HepG2 (cell line): ENCODE results near the gene CPB2. TPM values are rescaled to one million over a fixed set of nuclear protein-coding genes. Genes with fewer than 3 reads are reported as not detected.

Source experiments
- ATAC-seq: fragments of 200-7000 bp; cut with Tn5 transposase; 3 replicates; pipeline ENCODE4 v1.9.1; 2020; ENCODE audit warnings: mild to moderate bottlenecking, moderate library complexity
- BruUV-seq: library from RNA; stranded (reverse); fragments of 400-500 nt; replicated peaks from 2 replicates; lab custom pipeline; 2021; lab: Mats Ljungman, UMichigan
- CTCF ChIA-PET: fragments of 300-600 bp; formaldehyde crosslinking; extraction: SDS; loops from one replicate; lab custom pipeline; 2021; ENCODE audit warnings: low total read pairs, inconsistent platforms, low intra/inter-chr PET ratio; lab: Yijun Ruan, JAX
- POLR2A ChIA-PET: fragments of 350-600 bp; sonication (Branson Sonifier 250); formaldehyde crosslinking; loops from one replicate; lab custom pipeline; 2020; ENCODE audit warnings: antibody characterized with exemption, inconsistent platforms; lab: Yijun Ruan, JAX
- DNase-seq: peaks from one replicate; pipeline ENCODE4 v3.0.0-alpha.2; 2015; ENCODE audit warnings: low spot score
- FAIRE-seq: peaks from 3 replicates; lab custom pipeline; 2011; peaks lifted over from hg19 to GRCh38; lab: Jason Lieb, UNC
- H2AFZ ChIP-seq: one replicate; pipeline ENCODE4 v1.6.1; 2011; ENCODE audit warnings: low read length, inconsistent platforms
- H3K27ac ChIP-seq: fragments of 300-600 bp; 3 replicates; pipeline ENCODE4 v1.8.0; 2011; ENCODE audit warnings: mixed run types, mild to moderate bottlenecking, mixed read lengths, low read length, inconsistent platforms; ENCODE audit not compliant: insufficient read depth; ENCODE audit errors: extremely low read length
- H3K27me3 ChIP-seq, 2 experiments: fragments of 200-600 bp in 1 of 2; 2 replicates in 1 of 2; 3 replicates in 1 of 2; pipeline versions ENCODE4 v1.6.0 to v1.8.0; 2011; ENCODE audit warnings: low read length in 2 of 2, mild to moderate bottlenecking in 2 of 2, moderate library complexity in 2 of 2, inconsistent platforms in 1 of 2; ENCODE audit not compliant: insufficient read depth in 2 of 2, control insufficient read depth in 1 of 2
- H3K36me3 ChIP-seq, 2 experiments: fragments of 200-600 bp in 1 of 2; replicated peaks in 1 of 2; 2 replicates in 1 of 2; 3 replicates in 1 of 2; pipeline versions ENCODE4 v1.5.1 to v1.8.0; 2011; ENCODE audit warnings: low read length in 2 of 2, inconsistent platforms in 1 of 2; ENCODE audit not compliant: insufficient read depth in 2 of 2, control insufficient read depth in 1 of 2
- H3K4me1 ChIP-seq: 2 replicates; pipeline ENCODE4 v1.5.1; 2012; ENCODE audit warnings: low read length, inconsistent platforms; ENCODE audit not compliant: insufficient read depth
- H3K4me2 ChIP-seq: 2 replicates; pipeline ENCODE4 v1.6.0; 2011; ENCODE audit warnings: low read depth, low read length, inconsistent platforms
- H3K4me3 ChIP-seq, 3 experiments: fragments of 200-600 bp in 1 of 3; sonication (generic), shearing (Covaris generic) in 1 of 3; replicated peaks in 1 of 3; 2 replicates each; pipeline ENCODE4 v1.5.1; 2011 to 2016; ENCODE audit warnings: low read length in 3 of 3, inconsistent platforms in 2 of 3, low read depth in 2 of 3, mild to moderate bottlenecking in 2 of 3, control low read depth in 1 of 3, mixed read lengths in 1 of 3; ENCODE audit not compliant: insufficient read depth in 1 of 3
- H3K79me2 ChIP-seq: one replicate; pipeline ENCODE4 v1.6.1; 2011; ENCODE audit warnings: low read length, inconsistent platforms; ENCODE audit not compliant: insufficient read depth
- H3K9ac ChIP-seq: 2 replicates; pipeline ENCODE4 v1.6.0; 2011; ENCODE audit warnings: mild to moderate bottlenecking, low read depth, low read length, inconsistent platforms; ENCODE audit not compliant: insufficient read depth
- H3K9me3 ChIP-seq: 2 replicates; pipeline ENCODE4 v1.5.1; 2012; ENCODE audit warnings: mild to moderate bottlenecking, low read length
- H4K20me1 ChIP-seq: 2 replicates; pipeline ENCODE4 v1.6.0; 2011; ENCODE audit warnings: inconsistent platforms, mild to moderate bottlenecking, low read length, moderate library complexity; ENCODE audit not compliant: insufficient read depth
- CENPT ChIP-seq: sonication (generic); formaldehyde crosslinking; IDR thresholded peaks from 2 replicates; pipeline ENCODE4 v1.8.0; 2022; ENCODE audit warnings: low read depth, mild to moderate bottlenecking, moderate library complexity, missing genetic modification reagents
- EED ChIP-seq: sonication (generic); formaldehyde crosslinking; IDR thresholded peaks from 2 replicates; pipeline ENCODE4 v1.5.0; 2020; ENCODE audit warnings: mild to moderate bottlenecking, missing genetic modification reagents
- GLI4 ChIP-seq: sonication (generic); formaldehyde crosslinking; IDR thresholded peaks from 2 replicates; pipeline ENCODE4 v1.5.1; 2020; ENCODE audit warnings: missing genetic modification reagents, mild to moderate bottlenecking, moderate library complexity, borderline replicate concordance
- LCORL ChIP-seq, 2 experiments: fragments of 450-650 bp in 1 of 2; sonication (generic) in 1 of 2; formaldehyde crosslinking in 1 of 2; IDR thresholded peaks; 2 replicates each; pipeline versions ENCODE4 v1.5.0 to v1.6.1; 2017 to 2020; ENCODE audit warnings: antibody characterized with exemption in 1 of 2, missing genetic modification reagents in 1 of 2
- PHF21A ChIP-seq: sonication (generic); formaldehyde crosslinking; IDR thresholded peaks from 2 replicates; pipeline ENCODE4 v1.5.0; 2020; ENCODE audit warnings: mild to moderate bottlenecking, missing genetic modification reagents
- POLR2AphosphoS2 ChIP-seq: IDR thresholded peaks from 2 replicates; pipeline ENCODE4 v1.6.1; 2011; ENCODE audit warnings: low read depth, low read length, improper control_type of control experiment
- SP140L ChIP-seq: sonication (generic); formaldehyde crosslinking; IDR thresholded peaks from 2 replicates; pipeline ENCODE4 v1.4.0; 2020; ENCODE audit warnings: missing genetic modification reagents, borderline replicate concordance
- TARDBP ChIP-seq: sonication (generic); formaldehyde crosslinking; IDR thresholded peaks from 2 replicates; pipeline ENCODE4 v1.8.0; 2022; ENCODE audit warnings: mild to moderate bottlenecking, missing genetic modification reagents
- TOE1 ChIP-seq: sonication (generic); formaldehyde crosslinking; IDR thresholded peaks from 2 replicates; pipeline ENCODE4 v1.4.0; 2020; ENCODE audit warnings: mild to moderate bottlenecking, missing genetic modification reagents
- USF2 ChIP-seq, 2 experiments: sonication (generic) in 1 of 2; formaldehyde crosslinking in 1 of 2; IDR thresholded peaks; 2 replicates each; pipeline versions ENCODE4 v1.5.1 to v1.6.1; 2011 to 2020; ENCODE audit warnings: borderline replicate concordance in 1 of 2, low read depth in 1 of 2, low read length in 1 of 2, mild to moderate bottlenecking in 1 of 2, missing genetic modification reagents in 1 of 2, moderate library complexity in 1 of 2
- ZNF367 ChIP-seq: sonication (generic); formaldehyde crosslinking; IDR thresholded peaks from 2 replicates; pipeline ENCODE4 v1.4.0; 2020; ENCODE audit warnings: missing genetic modification reagents, borderline replicate concordance
- ZNF432 ChIP-seq: sonication (generic); formaldehyde crosslinking; IDR thresholded peaks from 2 replicates; pipeline ENCODE4 v1.5.0; 2020; ENCODE audit warnings: missing genetic modification reagents, mild to moderate bottlenecking, borderline replicate concordance
- ZNF543 ChIP-seq: sonication (generic); formaldehyde crosslinking; IDR thresholded peaks from 2 replicates; pipeline ENCODE4 v1.4.0; 2020; ENCODE audit warnings: mild to moderate bottlenecking, missing genetic modification reagents
- ZNF550 ChIP-seq: sonication (generic); formaldehyde crosslinking; IDR thresholded peaks from 2 replicates; pipeline ENCODE4 v1.4.0; 2020; ENCODE audit warnings: mild to moderate bottlenecking, missing genetic modification reagents, borderline replicate concordance
- ZNF766 ChIP-seq: sonication (generic); formaldehyde crosslinking; IDR thresholded peaks from 2 replicates; pipeline ENCODE4 v1.5.0; 2020; ENCODE audit warnings: missing genetic modification reagents, borderline replicate concordance
- WGBS: methylation state at CpG from one replicate; pipeline ENCODE4 v1.1.6; 2017; ENCODE audit warnings: low lambda C conversion rate; 5-methylcytosine and 5-hydroxymethylcytosine counted together
- in situ Hi-C: cut with HindIII; loops from 2 replicates; pipeline ENCODE4 v1.10.0; 2017; ENCODE audit warnings: low pct_unique_long_range_greater_than_20kb; ENCODE audit not compliant: extremely low pct_ligation_motif_present
- intact Hi-C: fragments of 100-400 bp; cut with micrococcal nuclease; formaldehyde crosslinking; loops from one replicate; pipeline ENCODE4 v1.10.0; 2022; ENCODE audit not compliant: unreplicated experiment
- polyA plus RNA-seq, 8 experiments: library from polyadenylated mRNA; depleted of rRNA in 3 of 8; stranded (reverse) in 7 of 8; unstranded in 1 of 8; fragments of >200 nt; fragmentation: Illumina TruSeq in 4 of 8; extraction: Trizol in 4 of 8; gene quantifications; 2 replicates each; pipeline versions ENCODE4 v1.2.1 to v1.2.3, GENCODE V29; 2011 to 2016; ENCODE audit warnings: low read depth in 4 of 8, missing spikeins in 1 of 8, mixed read lengths in 1 of 8; ENCODE audit not compliant: insufficient read depth in 1 of 8
- total RNA-seq, 5 experiments: library from RNA; depleted of rRNA; stranded (reverse); fragments of >200 nt; fragmentation: Illumina TruSeq; extraction: Trizol; gene quantifications; 2 replicates each; pipeline ENCODE4 v1.2.3, GENCODE V29; 2016; ENCODE audit warnings: low read depth in 1 of 5

The CPB2 gene
- total and polyA plus RNA-seq, 2 of the 13 experiments (the other 11 are each of a cell fraction or from before 2014, with no cell fraction given) = 125 to 140 TPM

- Histone ChIP-seq H3K4me1 (peaks cover 89% of the 10 kb centered on the region), H3K9ac (peak overlapping the region; percentile 75; the same call in 1 of the 2 replicates), H4K20me1 (0 out of 2 replicates have a peak, but pooled peaks cover 2% of the 10 kb centered on the region), H3K36me3 (peaks cover 10 to 22% of the 10 kb centered on the region in 2 experiments), H3K79me2 (peaks cover 88% of the 10 kb centered on the region), H3K27me3 (no peaks in the 10 kb centered on the region), H3K4me3 (no peak overlapping the region), H3K27ac (peak overlapping the region; percentile 87), H2AFZ (no peak overlapping the region), H3K9me3 (no peaks in the 10 kb centered on the region), H3K4me2 (peak overlapping the region; percentile 80)
- intact Hi-C loops (no loop called here), in situ Hi-C loops (no loop called here)
- ATAC-seq (no peak), DNase-seq (no peak), FAIRE-seq (no peak)
- CTCF ChIA-PET = no interaction called here
- 94% methylated on average over 4 of the region's 4 CpGs for WGBS
- POLR2A ChIA-PET = no interaction called here
- no peak for TF ChIP-seq ZNF543 (CRISPR knock-in tag)
- no peak for TF ChIP-seq LCORL (IDR thresholded peaks at IDR 0.05)
- TF ChIP-seq LCORL (CRISPR knock-in tag; IDR thresholded peaks at IDR 0.05) = no peak
- no peak for TF ChIP-seq TOE1 (CRISPR knock-in tag)
- no peak for TF ChIP-seq TARDBP (CRISPR knock-in tag)
- TF ChIP-seq GLI4 (CRISPR knock-in tag) = no peak
- no peak for TF ChIP-seq ZNF550
- no peak for TF ChIP-seq POLR2AphosphoS2
- no peak for TF ChIP-seq CENPT
- no peak for TF ChIP-seq PHF21A (CRISPR knock-in tag)
- TF ChIP-seq ZNF432 (CRISPR knock-in tag) = no peak
- no peak for TF ChIP-seq ZNF766 (CRISPR knock-in tag)
- TF ChIP-seq USF2 (IDR thresholded peaks at IDR 0.05; ENCODE audit: low read depth, low read length) = no peak
- TF ChIP-seq USF2 (CRISPR knock-in tag; IDR thresholded peaks at IDR 0.05; ENCODE audit: borderline replicate concordance) = no peak
- no peak for TF ChIP-seq EED (CRISPR knock-in tag)
- no peak for TF ChIP-seq ZNF367
- TF ChIP-seq SP140L (CRISPR knock-in tag) = no peak
- no TSS peak for BruUV-seq
Measured at GRCh38 chr13:46101002-46101401, 3.8 kb downstream of the CPB2 start.
